ENCODE results near the gene TNFAIP1. TPM values are rescaled to one million over a fixed set of nuclear protein-coding genes. Genes with fewer than 3 reads are reported as not detected.

Gene TNFAIP1
- total RNA-seq, 4 donors from 2014 or later, result 23.7 to 43.8 (median 34.8) TPM

- peak overlapping the region; percentile 55 to 65 (median 63) for H3K4me3 ChIP-seq
- H3K27ac ChIP-seq (replicated peaks in 1 of 4), result peak overlapping the region; percentile 65 to 83 (median 79)
- H3K36me3 ChIP-seq, result peaks cover 0 to 6% (median 2%) of the 10 kb centered on the region in 4 donors
- no peaks in the 10 kb centered on the region for H3K9me3 ChIP-seq
- WGBS, result 39% methylated on average over 9 of the region's 53 CpGs
- intact Hi-C loops (cut with DNase I), result no loop called here
- H3K27me3 ChIP-seq, result no peaks in the 10 kb centered on the region
- DNase-seq (ENCODE audit: extremely low spot score), result no peak
- H3K4me1 ChIP-seq, result peaks cover 30 to 38% (median 33%) of the 10 kb centered on the region in 4 donors
- TF ChIP-seq POLR2AphosphoS5 (IDR thresholded peaks at IDR 0.05), result no peak
- TF ChIP-seq POLR2A (IDR thresholded peaks at IDR 0.05; ENCODE audit: low read depth), result no peak
- no peak for TF ChIP-seq EP300 (IDR thresholded peaks at IDR 0.05)
- no peak for TF ChIP-seq CTCF (IDR thresholded peaks at IDR 0.05)
Measured at GRCh38 chr17:28372203-28372944, 36.8 kb downstream of the TNFAIP1 start.

GRCh38 chr17:28372945-28373274 lies 37.3 kb downstream of the TNFAIP1 start:
- 71% methylated on average over 5 of the region's 6 CpGs for WGBS
- peak overlapping the region in 2 of 4 donors; percentile 82 to 83 for H3K27ac ChIP-seq (replicated peaks in 1 of 4)
- no peaks in the 10 kb centered on the region for H3K27me3 ChIP-seq
- no peak for DNase-seq (ENCODE audit: extremely low spot score)
- TF ChIP-seq EP300 (IDR thresholded peaks at IDR 0.05) (no peak), POLR2A (IDR thresholded peaks at IDR 0.05; ENCODE audit: low read depth) (no peak), CTCF (IDR thresholded peaks at IDR 0.05) (no peak)
- intact Hi-C loops (cut with DNase I), result no loop called here
- H3K4me3 ChIP-seq, result peak overlapping the region in 3 of 4 donors; percentile 55 to 65 (median 63)
- no peaks in the 10 kb centered on the region for H3K9me3 ChIP-seq
- H3K36me3 ChIP-seq, result peaks cover 0 to 6% (median 1%) of the 10 kb centered on the region in 4 donors
- H3K4me1 ChIP-seq, result peaks cover 30 to 38% (median 33%) of the 10 kb centered on the region in 4 donors

- peaks cover 6 to 15% (median 11%) of the 10 kb centered on the region in 4 donors for H3K4me1 ChIP-seq
- no peak overlapping the region for H3K4me3 ChIP-seq
- H3K27ac ChIP-seq (replicated peaks in 1 of 4), result no peak overlapping the region
- H3K9me3 ChIP-seq, result no peaks in the 10 kb centered on the region
- WGBS, result 79% methylated on average over 10 of the region's 10 CpGs
- DNase-seq (ENCODE audit: extremely low spot score), result no peak
- intact Hi-C loops (cut with DNase I), result no loop called here
- TF ChIP-seq POLR2AphosphoS5 (IDR thresholded peaks at IDR 0.05) (no peak), POLR2A (IDR thresholded peaks at IDR 0.05; ENCODE audit: low read depth) (no peak), CTCF (IDR thresholded peaks at IDR 0.05) (no peak), EP300 (IDR thresholded peaks at IDR 0.05) (no peak)
- peaks cover 0 to 22% (median 12%) of the 10 kb centered on the region in 4 donors for H3K36me3 ChIP-seq
- no peaks in the 10 kb centered on the region for H3K27me3 ChIP-seq
Measured at GRCh38 chr17:28379814-28380801, 44.5 kb downstream of the TNFAIP1 start.

- no peak overlapping the region for H3K27ac ChIP-seq (replicated peaks in 1 of 4)
- DNase-seq (ENCODE audit: extremely low spot score), result no peak
- intact Hi-C loops (cut with DNase I), result no loop called here
- H3K27me3 ChIP-seq, result no peaks in the 10 kb centered on the region
- TF ChIP-seq CTCF (IDR thresholded peaks at IDR 0.05), result no peak
- TF ChIP-seq POLR2AphosphoS5 (IDR thresholded peaks at IDR 0.05), result no peak
- no peak for TF ChIP-seq POLR2A (IDR thresholded peaks at IDR 0.05; ENCODE audit: low read depth)
- TF ChIP-seq EP300 (IDR thresholded peaks at IDR 0.05), result no peak
- H3K4me3 ChIP-seq, result no peak overlapping the region
- no peaks in the 10 kb centered on the region for H3K9me3 ChIP-seq
- H3K36me3 ChIP-seq, result peaks cover 0 to 31% (median 14%) of the 10 kb centered on the region in 4 donors
- peaks cover 8 to 15% (median 11%) of the 10 kb centered on the region in 4 donors for H3K4me1 ChIP-seq
- 38% methylated on average over 33 of the region's 72 CpGs for WGBS
Measured at GRCh38 chr17:28381141-28381825, 45.7 kb downstream of the TNFAIP1 start.
